ENCODE data around the gene CYP51A1. TPM values are rescaled to one million over a fixed set of nuclear protein-coding genes. Genes with fewer than 3 reads are reported as not detected.

CYP51A1 gene
- 83.8 and 155 TPM in 2 replicates for total RNA-seq (ENCODE audit: low replicate concordance)

DNA sequence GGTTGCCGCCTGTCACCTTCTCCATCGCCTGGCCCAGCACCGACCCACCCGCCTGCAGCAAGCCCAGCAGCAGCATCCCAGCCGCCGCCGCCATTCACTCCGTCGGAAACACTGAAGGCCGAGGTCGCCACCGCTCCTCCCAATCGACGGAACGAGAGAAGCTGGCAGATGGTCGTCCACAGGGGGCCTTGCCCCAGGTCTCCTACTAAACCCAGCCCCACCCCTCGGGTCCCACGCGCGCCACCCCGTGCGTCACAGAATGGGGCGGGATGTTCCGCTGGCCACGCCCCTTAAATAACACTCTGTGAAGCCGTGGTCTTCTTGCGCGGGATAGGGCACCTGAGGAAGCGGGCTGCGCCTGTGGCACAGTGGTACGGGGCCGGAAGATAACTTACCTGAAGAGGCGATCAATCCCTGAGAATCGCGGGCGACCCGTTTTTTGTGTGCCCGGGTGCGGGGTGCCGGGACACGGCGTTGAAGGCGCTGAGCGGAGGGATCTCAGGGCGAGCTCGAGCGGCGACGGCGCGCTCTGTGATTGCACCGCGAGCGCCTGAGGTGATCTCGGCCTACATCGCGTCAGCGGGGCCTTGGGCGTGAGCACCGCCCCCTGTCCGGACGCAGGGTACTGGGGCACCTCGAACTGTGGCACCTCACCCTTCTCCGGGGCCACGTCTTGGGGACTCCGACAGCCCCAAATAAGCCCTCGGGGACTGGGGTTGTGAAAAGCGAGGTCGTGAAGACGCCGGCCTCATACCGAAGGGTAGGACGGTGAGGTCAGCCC is at the start of gene CYP51A1:
TSS of gene CYP51A1 (minus strand) at position 207 of the 781 bp plus-strand sequence. CDS start at position 94, 113 bp downstream.

DNA sequence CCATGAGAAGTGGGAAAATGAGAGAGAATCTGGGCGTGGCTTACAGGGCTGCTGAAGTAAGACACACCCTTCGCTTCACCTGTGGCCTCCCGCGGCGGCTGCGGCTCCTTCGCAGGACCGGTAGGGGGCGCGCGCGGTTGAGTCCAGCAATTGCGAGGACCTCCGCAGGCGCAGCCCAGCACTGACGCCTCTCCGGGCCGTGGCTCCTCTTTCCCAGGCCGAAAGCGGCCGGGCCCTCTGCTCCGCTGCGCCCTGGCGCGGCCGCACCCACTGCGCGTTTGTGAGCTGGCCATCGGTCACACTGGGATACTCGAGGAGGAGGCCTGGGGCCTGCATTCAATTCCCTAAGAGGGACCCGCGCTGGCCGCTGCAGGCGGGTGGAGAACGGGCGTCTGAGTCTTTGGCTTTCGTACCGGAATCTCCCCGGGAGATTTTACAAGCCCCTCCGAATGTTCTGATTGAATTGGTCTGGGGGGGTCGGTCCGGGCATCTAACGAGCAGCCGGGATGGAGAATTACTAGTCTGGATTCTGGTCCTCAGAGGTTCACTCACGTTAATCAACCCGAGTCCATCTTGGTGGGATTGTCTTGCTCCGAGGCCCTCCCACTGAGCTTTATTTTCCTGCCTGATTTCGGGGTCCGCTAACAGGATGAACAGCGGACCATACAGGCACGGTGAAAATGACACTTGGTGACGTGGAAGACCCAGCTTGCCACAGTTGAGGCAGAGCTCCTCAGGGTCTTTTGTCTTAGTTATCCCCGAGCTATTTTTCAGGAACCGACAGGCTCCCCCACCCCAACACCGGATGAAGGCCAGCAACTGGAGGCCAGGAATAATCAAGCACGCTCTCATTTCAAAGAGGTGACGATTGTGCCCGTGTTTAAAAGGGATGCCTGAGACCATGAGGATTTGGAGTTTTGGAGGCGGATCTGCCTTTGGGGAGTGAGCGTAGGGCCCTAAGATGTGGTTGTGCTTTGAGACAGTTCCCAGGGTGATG is 44.9 kb upstream of the CYP51A1 start, which contains the start of gene LRRD1:
TSS of gene LRRD1 (minus strand) at position 215 of the 997 bp plus-strand sequence. CDS start 13,940 bp downstream, outside the sequence.

Other genes starting within 250 kb of the CYP51A1 start
- gene AKAP9, start 193.6 kb downstream of the CYP51A1 start, total RNA-seq (ENCODE audit: low replicate concordance): 26.2 and 43.1 TPM in 2 replicates
- under 0.01 TPM in 1 of 2 replicates, not detected in the other for gene LRRD1, start 44.7 kb upstream of the CYP51A1 start, total RNA-seq (ENCODE audit: low replicate concordance)
- gene KRIT1, start 111.4 kb upstream of the CYP51A1 start, total RNA-seq (ENCODE audit: low replicate concordance): 23.4 and 27.9 TPM in 2 replicates
- gene ANKIB1, start 111.5 kb upstream of the CYP51A1 start, total RNA-seq (ENCODE audit: low replicate concordance): 52.1 and 54.3 TPM in 2 replicates

Measured in smooth muscle cell of the coronary artery (primary cell).